Tibial nerve (tissue), 4 donors: ENCODE results near the gene MLLT10. TPM values are rescaled to one million over a fixed set of nuclear protein-coding genes. Genes with fewer than 3 reads are reported as not detected.

Experiments used
- DNase-seq, 2 donors: peaks; one replicate each; pipeline ENCODE4 v3.0.0-alpha.2; 2019; ENCODE audit warnings: low spot score in 2 of 2
- H3K27ac ChIP-seq, 4 donors: fragments of 200-600 bp; sonication (generic) in 3 of 4; one replicate each; pipeline ENCODE4 v1.5.1; 2017 to 2019; ENCODE audit warnings: mild to moderate bottlenecking in 1 of 4
- H3K27me3 ChIP-seq, 2 donors: fragments of 200-600 bp; sonication (generic) in 1 of 2; one replicate each; pipeline versions ENCODE4 v1.5.1 to v1.6.0; 2017 to 2019
- H3K36me3 ChIP-seq, 3 donors: fragments of 200-600 bp; sonication (generic); one replicate each; pipeline ENCODE4 v1.5.1; 2018 to 2019
- H3K4me1 ChIP-seq, 4 donors: fragments of 200-600 bp; sonication (generic) in 3 of 4; one replicate each; pipeline ENCODE4 v1.5.1; 2017 to 2019
- H3K4me3 ChIP-seq, 4 donors: fragments of 200-600 bp; sonication (generic) in 3 of 4; one replicate each; pipeline ENCODE4 v1.5.1; 2017 to 2019; ENCODE audit warnings: mild to moderate bottlenecking in 1 of 4, moderate library complexity in 1 of 4
- H3K9me3 ChIP-seq, 4 donors: fragments of 200-600 bp; sonication (generic) in 3 of 4; one replicate each; pipeline ENCODE4 v1.5.1; 2017 to 2019
- EP300 ChIP-seq, 2 donors: sonication (generic); formaldehyde crosslinking; IDR thresholded peaks; one replicate each; pipeline ENCODE4 v1.6.1; 2017; ENCODE audit warnings: antibody characterized with exemption in 2 of 2, mild to moderate bottlenecking in 1 of 2
- POLR2A ChIP-seq, 2 donors: fragments of 450-650 bp; IDR thresholded peaks; one replicate each; pipeline ENCODE4 v1.6.1; 2017; ENCODE audit warnings: antibody characterized with exemption in 2 of 2, mild to moderate bottlenecking in 2 of 2, moderate library complexity in 2 of 2
- WGBS, 2 donors: methylation state at CpG; one replicate each; pipeline ENCODE4 v1.1.5; 2018; 5-methylcytosine and 5-hydroxymethylcytosine counted together
- total RNA-seq, 4 donors: library from RNA; depleted of rRNA; stranded (reverse); fragments of >200 nt; gene quantifications; one replicate each; pipeline ENCODE4 v1.1.0, GENCODE V29; 2016
- TF ChIP-seq, protein P1 (sequence below), 5 experiments: fragments of 200-600 bp in 3 of 5; fragments of 450-650 bp in 2 of 5; sonication (generic) in 3 of 5; IDR thresholded peaks; one replicate each; pipeline ENCODE4 v1.5.1; 2016 to 2019; ENCODE audit warnings: antibody characterized with exemption in 5 of 5, mild to moderate bottlenecking in 3 of 5, moderate library complexity in 2 of 5

MLLT10 gene
- total RNA-seq, 4 donors from 2014 or later = 40.6 to 60.9 (median 47.5) TPM

DNA sequence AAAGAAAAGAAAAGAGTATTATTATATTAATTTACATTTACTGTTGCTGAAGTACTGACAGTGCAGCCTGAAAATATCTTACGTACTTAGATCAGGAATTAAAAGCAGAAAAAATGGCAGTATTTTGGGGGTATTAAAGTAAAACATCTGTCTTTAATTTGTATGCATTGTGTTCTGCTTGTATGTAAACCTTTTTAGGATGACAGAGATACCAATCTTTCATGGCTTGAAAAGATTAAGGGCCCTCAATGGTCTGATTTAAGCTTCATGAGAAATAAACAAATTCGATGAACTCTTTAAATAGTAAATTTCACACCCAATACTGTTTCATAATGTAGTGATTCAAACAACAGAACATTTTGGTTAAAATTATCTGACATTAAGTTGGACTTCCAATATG, 116.3 kb downstream of the MLLT10 start:
- Histone ChIP-seq H3K27ac (no peak overlapping the region), H3K4me1 (peaks cover 0 to 6% (median 0%) of the 10 kb centered on the region in 4 donors), H3K9me3 (no peaks in the 10 kb centered on the region), H3K4me3 (no peak overlapping the region), H3K27me3 (no peaks in the 10 kb centered on the region), H3K36me3 (peaks cover 0 to 10% (median 0%) of the 10 kb centered on the region in 3 donors)
- 85 to 87% methylated on average over 2 of the region's 2 CpGs for whole genome bisulfite sequencing, 2 donors
- no peak for DNase-seq
- TF ChIP-seq, protein P1, sequence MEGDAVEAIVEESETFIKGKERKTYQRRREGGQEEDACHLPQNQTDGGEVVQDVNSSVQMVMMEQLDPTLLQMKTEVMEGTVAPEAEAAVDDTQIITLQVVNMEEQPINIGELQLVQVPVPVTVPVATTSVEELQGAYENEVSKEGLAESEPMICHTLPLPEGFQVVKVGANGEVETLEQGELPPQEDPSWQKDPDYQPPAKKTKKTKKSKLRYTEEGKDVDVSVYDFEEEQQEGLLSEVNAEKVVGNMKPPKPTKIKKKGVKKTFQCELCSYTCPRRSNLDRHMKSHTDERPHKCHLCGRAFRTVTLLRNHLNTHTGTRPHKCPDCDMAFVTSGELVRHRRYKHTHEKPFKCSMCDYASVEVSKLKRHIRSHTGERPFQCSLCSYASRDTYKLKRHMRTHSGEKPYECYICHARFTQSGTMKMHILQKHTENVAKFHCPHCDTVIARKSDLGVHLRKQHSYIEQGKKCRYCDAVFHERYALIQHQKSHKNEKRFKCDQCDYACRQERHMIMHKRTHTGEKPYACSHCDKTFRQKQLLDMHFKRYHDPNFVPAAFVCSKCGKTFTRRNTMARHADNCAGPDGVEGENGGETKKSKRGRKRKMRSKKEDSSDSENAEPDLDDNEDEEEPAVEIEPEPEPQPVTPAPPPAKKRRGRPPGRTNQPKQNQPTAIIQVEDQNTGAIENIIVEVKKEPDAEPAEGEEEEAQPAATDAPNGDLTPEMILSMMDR (IDR thresholded peaks at IDR 0.05) = no peak

DNA sequence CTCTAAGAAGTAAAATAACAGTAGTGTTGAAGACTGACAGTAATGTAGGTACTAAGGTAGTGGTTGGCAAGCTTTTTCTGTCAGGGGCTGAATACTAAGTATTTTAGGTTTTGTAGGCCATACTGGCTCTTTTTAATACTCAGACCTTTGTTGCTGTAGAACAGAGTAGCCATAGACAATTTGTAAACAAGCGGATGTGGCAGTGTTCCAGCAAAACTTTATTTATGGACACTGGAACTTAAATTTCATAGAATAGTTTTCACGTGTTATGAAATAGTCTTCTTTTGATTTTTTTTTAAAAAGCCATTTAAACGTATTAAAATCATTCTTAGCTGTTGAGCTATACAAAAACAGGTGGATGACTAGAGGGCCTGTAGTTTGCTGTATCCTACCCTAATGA, 121.2 kb downstream of the MLLT10 start:
- DNase-seq = no peak
- 58% methylated on average over 3 of the region's 3 CpGs for whole genome bisulfite sequencing, 2 donors
- Histone ChIP-seq H3K36me3 (peaks cover 0 to 10% (median 0%) of the 10 kb centered on the region in 3 donors), H3K4me3 (no peak overlapping the region), H3K9me3 (no peaks in the 10 kb centered on the region), H3K27ac (no peak overlapping the region), H3K27me3 (no peaks in the 10 kb centered on the region), H3K4me1 (peaks cover 0 to 10% (median 0%) of the 10 kb centered on the region in 4 donors)
- no peak for TF ChIP-seq EP300 (IDR thresholded peaks at IDR 0.05)
- TF ChIP-seq POLR2A (IDR thresholded peaks at IDR 0.05) = no peak
- TF ChIP-seq, protein P1 (IDR thresholded peaks at IDR 0.05) = no peak

GRCh38 chr10:21655687-21656086, 121.7 kb downstream of the MLLT10 start:
- no peak for DNase-seq
- Histone ChIP-seq H3K4me1 (peaks cover 0 to 10% (median 0%) of the 10 kb centered on the region in 4 donors), H3K9me3 (no peaks in the 10 kb centered on the region), H3K27me3 (no peaks in the 10 kb centered on the region), H3K4me3 (no peak overlapping the region), H3K36me3 (peaks cover 0 to 10% (median 0%) of the 10 kb centered on the region in 3 donors), H3K27ac (no peak overlapping the region)
- WGBS, 2 donors = 89 to 95% methylated on average over 5 of the region's 5 CpGs
- TF ChIP-seq POLR2A (IDR thresholded peaks at IDR 0.05) = no peak
- TF ChIP-seq EP300 (IDR thresholded peaks at IDR 0.05) = no peak
- TF ChIP-seq, protein P1 (IDR thresholded peaks at IDR 0.05) = no peak

DNA sequence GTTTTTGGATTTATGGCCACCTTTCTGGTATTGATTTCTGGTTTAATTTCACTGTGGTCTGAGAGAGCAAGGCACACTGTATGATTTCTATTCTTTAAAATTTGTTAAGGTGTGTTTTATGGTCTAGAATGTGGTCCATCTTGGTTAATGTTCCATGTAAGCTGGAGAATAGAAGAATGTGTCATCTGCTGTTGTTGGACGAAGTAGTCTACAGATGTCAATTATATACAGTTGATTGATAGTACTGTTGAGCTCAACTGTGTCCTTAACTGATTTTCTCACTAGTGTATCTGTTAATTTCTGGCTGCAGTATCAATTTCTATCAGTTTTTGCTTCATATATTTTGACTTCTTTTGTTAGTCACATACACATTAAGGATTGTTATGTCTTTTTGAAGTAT, 127.1 kb downstream of the MLLT10 start:
- Histone ChIP-seq H3K4me1 (peaks cover 0 to 12% (median 0%) of the 10 kb centered on the region in 4 donors), H3K27ac (no peak overlapping the region), H3K36me3 (peaks cover 0 to 6% (median 0%) of the 10 kb centered on the region in 3 donors), H3K4me3 (no peak overlapping the region), H3K27me3 (no peaks in the 10 kb centered on the region), H3K9me3 (no peaks in the 10 kb centered on the region)
- no peak for TF ChIP-seq POLR2A (IDR thresholded peaks at IDR 0.05)
- TF ChIP-seq, protein P1 (IDR thresholded peaks at IDR 0.05) = no peak
- TF ChIP-seq EP300 (IDR thresholded peaks at IDR 0.05) = no peak
- DNase-seq = no peak
- WGBS, 2 donors = 84 to 100% methylated on average over 1 of the region's 1 CpG

- WGBS, 2 donors = 63 to 79% methylated on average over 3 of the region's 3 CpGs
- H3K4me3 ChIP-seq = no peak overlapping the region
- TF ChIP-seq EP300 (IDR thresholded peaks at IDR 0.05) (no peak), POLR2A (IDR thresholded peaks at IDR 0.05) (no peak)
- TF ChIP-seq, protein P1 (IDR thresholded peaks at IDR 0.05) = no peak
- peaks cover 0 to 6% (median 0%) of the 10 kb centered on the region in 3 donors for H3K36me3 ChIP-seq
- no peaks in the 10 kb centered on the region for H3K27me3 ChIP-seq
- H3K4me1 ChIP-seq = peaks cover 0 to 16% (median 0%) of the 10 kb centered on the region in 4 donors
- DNase-seq = no peak
- H3K9me3 ChIP-seq = no peaks in the 10 kb centered on the region
- no peak overlapping the region for H3K27ac ChIP-seq
Measured at GRCh38 chr10:21661935-21662334, 127.9 kb downstream of the MLLT10 start.
